ENCODE measurements around the gene FHIT. TPM values are rescaled to one million over a fixed set of nuclear protein-coding genes. Genes with fewer than 3 reads are reported as not detected.

Gene FHIT
- total and polyA plus RNA-seq, 2 of the 4 experiments (the other 2 are of a cell fraction) = 0.07 TPM; not detected in 1

GRCh38 chr3:60424034-60424433 is 827.2 kb downstream of the FHIT start:
- Histone ChIP-seq H3K18ac (ENCODE audit: low read depth, low read length) (no peak overlapping the region), H4K20me1 (ENCODE audit: insufficient read depth, low read length) (no peaks in the 10 kb centered on the region), H3K56ac (ENCODE audit: extremely low read depth, insufficient read depth, low read length) (no peak overlapping the region), H3K79me1 (ENCODE audit: low read depth in 1 of 2, low read length in 2 of 2) (no peaks in the 10 kb centered on the region), H2BK5ac (ENCODE audit: low read depth, low read length, poor library complexity, severe bottlenecking) (no peak overlapping the region), H4K8ac (ENCODE audit: low read depth in 2 of 2, low read length in 2 of 2) (no peak overlapping the region), H2BK20ac (ENCODE audit: low read depth, low read length) (no peak overlapping the region), H3K4me3 (ENCODE audit: insufficient read depth, low read depth, low read length) (no peak overlapping the region), H3K4me1 (ENCODE audit: control insufficient read depth, insufficient read depth, low read length) (no peaks in the 10 kb centered on the region), H3K4ac (ENCODE audit: low read depth, low read length) (no peak overlapping the region), H3K9ac (ENCODE audit: low read depth, low read length) (no peak overlapping the region), H3K9me1 (ENCODE audit: insufficient read depth, low read length) (no peaks in the 10 kb centered on the region), H3K27ac (ENCODE audit: insufficient read depth, low read length) (no peak overlapping the region), H2AK5ac (ENCODE audit: low read depth, low read length) (no peak overlapping the region), H3K14ac (replicated peaks; ENCODE audit: low read depth, low read length) (no peak overlapping the region), H3K9me3 (ENCODE audit: control insufficient read depth, insufficient read depth, low read length) (no peaks in the 10 kb centered on the region), H3K27me3 (ENCODE audit: control insufficient read depth, insufficient read depth, low read length) (no peaks in the 10 kb centered on the region), H2AK9ac (replicated peaks; ENCODE audit: low read depth, low read length, poor library complexity) (no peak overlapping the region), H4K5ac (ENCODE audit: low read depth, low read length) (no peak overlapping the region), H2BK15ac (ENCODE audit: low read depth, low read length) (no peak overlapping the region), H3K36me3 (ENCODE audit: control insufficient read depth, insufficient read depth, low read length) (no peaks in the 10 kb centered on the region), H3K23ac (ENCODE audit: low read depth, low read length) (no peak overlapping the region), H3K4me2 (ENCODE audit: low read depth, low read length) (no peak overlapping the region), H2AFZ (replicated peaks; ENCODE audit: low read length, poor library complexity) (no peak overlapping the region), H4K91ac (ENCODE audit: insufficient read depth, low read depth, low read length) (no peak overlapping the region), H2BK120ac (ENCODE audit: low read depth, low read length) (no peak overlapping the region)
- POLR2A ChIA-PET (ENCODE audit: unreplicated experiment) = no interaction called here
- CTCF ChIA-PET = no interaction called here
- no TSS peak for BruUV-seq (replicated peaks)
- in situ Hi-C loops (cut with MboI; ENCODE audit: low sequenced_read_pairs) (no loop called here), intact Hi-C loops (cut with micrococcal nuclease) (no loop called here), dilution Hi-C loops (cut with HindIII; ENCODE audit: low sequenced_read_pairs, unreplicated experiment) (no loop called here)
- no CpG with 5 or more reads among the region's 3 CpGs for WGBS, 2 experiments (ENCODE audit: extremely low coverage in 2 of 2, insufficient read length in 1 of 2)
- TF ChIP-seq MAZ (IDR thresholded peaks at IDR 0.05; ENCODE audit: borderline replicate concordance, low read depth, low read length) (no peak), POLR2A (IDR thresholded peaks at IDR 0.05; ENCODE audit: low read depth, low read length) (no peak), FOS (IDR thresholded peaks at IDR 0.05; ENCODE audit: low read depth, low read length) (no peak), RAD21 (IDR thresholded peaks at IDR 0.05; ENCODE audit: low read length) (no peak), USF2 (IDR thresholded peaks at IDR 0.05; ENCODE audit: low read depth, low read length) (no peak), CEBPB (IDR thresholded peaks at IDR 0.05; ENCODE audit: low read depth, low read length) (no peak), NFE2L2 (IDR thresholded peaks at IDR 0.05; ENCODE audit: low read depth, low read length) (no peak), RFX5 (IDR thresholded peaks at IDR 0.05; ENCODE audit: low read depth, low read length) (no peak), CTCF (conservative IDR thresholded peaks at IDR 0.05; ENCODE audit: low read depth, low read length) (no peak), MAFK (IDR thresholded peaks at IDR 0.05; ENCODE audit: low read depth, low read length) (no peak), SMC3 (IDR thresholded peaks at IDR 0.05; ENCODE audit: low read depth, low read length) (no peak), BHLHE40 (IDR thresholded peaks at IDR 0.05; ENCODE audit: low read depth, low read length) (no peak), CHD1 (IDR thresholded peaks at IDR 0.05; ENCODE audit: low read depth, low read length) (no peak), ELK1 (IDR thresholded peaks at IDR 0.05; ENCODE audit: borderline replicate concordance, low read depth, low read length) (no peak), RCOR1 (IDR thresholded peaks at IDR 0.05; ENCODE audit: insufficient replicate concordance, low read length) (no peak)
- no peak for DNase-seq
- ATAC-seq (ENCODE audit: low read depth) = no peak
